GM18867 (cell line): ENCODE measurements around the gene MAP2K6.

Experiments used
- ATAC-seq: cut with Tn5 transposase; IDR thresholded peaks from one replicate; pipeline ENCODE4 v1.9.1; 2021; ENCODE audit warnings: mild to moderate bottlenecking, moderate library complexity; ENCODE audit not compliant: unreplicated experiment

The MAP2K6 gene

GRCh38 chr17:69528035-69528434, 113.5 kb downstream of the MAP2K6 start:
- no peak for ATAC-seq

- no peak for ATAC-seq
Measured at GRCh38 chr17:69533481-69534234, 119.2 kb downstream of the MAP2K6 start.

- no peak for ATAC-seq
Measured at GRCh38 chr17:69534235-69534621, 119.7 kb downstream of the MAP2K6 start.

GRCh38 chr17:69535016-69535570, 120.6 kb downstream of the MAP2K6 start:
- ATAC-seq = no peak

GRCh38 chr17:69538795-69539194, 124.3 kb downstream of the MAP2K6 start:
- no peak for ATAC-seq

- no peak for ATAC-seq
Measured at GRCh38 chr17:69539274-69539673, 124.8 kb downstream of the MAP2K6 start.

GRCh38 chr17:69539781-69540319, 125.4 kb downstream of the MAP2K6 start:
- ATAC-seq = no peak

- ATAC-seq = no peak
Measured at GRCh38 chr17:69540356-69540755, 125.9 kb downstream of the MAP2K6 start.

GRCh38 chr17:69547230-69547629, 132.7 kb downstream of the MAP2K6 start:
- no peak for ATAC-seq

GRCh38 chr17:69547947-69548346, 133.4 kb downstream of the MAP2K6 start:
- peak; percentile 54 for ATAC-seq

- ATAC-seq = no peak
Measured at GRCh38 chr17:69551212-69552010, 136.9 kb downstream of the MAP2K6 start.

GRCh38 chr17:69552986-69553667, 138.6 kb downstream of the MAP2K6 start:
- no peak for ATAC-seq

- no peak for ATAC-seq
Measured at GRCh38 chr17:69555056-69555455, 140.6 kb downstream of the MAP2K6 start.

GRCh38 chr17:69557339-69557738, 142.8 kb downstream of the MAP2K6 start:
- no peak for ATAC-seq

- ATAC-seq = no peak
Measured at GRCh38 chr17:69558796-69559195, 144.3 kb downstream of the MAP2K6 start.

- no peak for ATAC-seq
Measured at GRCh38 chr17:69560987-69561441, 146.5 kb downstream of the MAP2K6 start.

- no peak for ATAC-seq
Measured at GRCh38 chr17:69561462-69561861, 147.0 kb downstream of the MAP2K6 start.

- no peak for ATAC-seq
Measured at GRCh38 chr17:69565447-69565846, 150.9 kb downstream of the MAP2K6 start.

- no peak for ATAC-seq
Measured at GRCh38 chr17:69567130-69567529, 152.6 kb downstream of the MAP2K6 start.

GRCh38 chr17:69572747-69573146, 158.2 kb downstream of the MAP2K6 start:
- ATAC-seq = no peak

- no peak for ATAC-seq
Measured at GRCh38 chr17:69573396-69573795, 158.9 kb downstream of the MAP2K6 start.
